Right lobe of liver (tissue), 6 donors: ENCODE results near the gene PNPLA7. TPM values are rescaled to one million over a fixed set of nuclear protein-coding genes. Genes with fewer than 3 reads are reported as not detected.

Experiments
- ATAC-seq, 4 donors: fragments of 200-7000 bp; cut with Tn5 transposase; one replicate each; pipeline ENCODE4 v1.9.1; 2020; ENCODE audit warnings: mild to moderate bottlenecking in 4 of 4, moderate library complexity in 4 of 4
- DNase-seq, 3 donors: peaks; one replicate each; pipeline ENCODE4 v3.0.0-alpha.2; 2020
- H3K27ac ChIP-seq, 3 donors: fragments of 200-600 bp; one replicate each; pipeline ENCODE4 v1.8.0; 2022
- H3K27me3 ChIP-seq, 2 donors: fragments of 200-600 bp; one replicate each; pipeline ENCODE4 v1.8.0; 2022
- H3K36me3 ChIP-seq, 4 donors: fragments of 200-600 bp; sonication (generic) in 1 of 4; one replicate each; pipeline versions ENCODE4 v1.5.1 to v1.8.0; 2017 to 2022; ENCODE audit warnings: control low read depth in 1 of 4
- H3K4me1 ChIP-seq, 4 donors: fragments of 200-600 bp; sonication (generic) in 1 of 4; one replicate each; pipeline versions ENCODE4 v1.5.1 to v1.8.0; 2017 to 2022; ENCODE audit warnings: control low read depth in 1 of 4
- H3K4me3 ChIP-seq, 3 donors: fragments of 200-600 bp; one replicate each; pipeline ENCODE4 v1.8.0; 2022
- H3K9me3 ChIP-seq, 4 donors: fragments of 200-600 bp; sonication (generic) in 1 of 4; one replicate each; pipeline versions ENCODE4 v1.5.1 to v1.8.0; 2017 to 2022; ENCODE audit warnings: control low read depth in 1 of 4
- CTCF ChIP-seq, 4 donors: fragments of 200-600 bp in 3 of 4; fragments of 450-650 bp in 1 of 4; IDR thresholded peaks; one replicate each; pipeline versions ENCODE4 v1.5.1 to v1.8.0; 2016 to 2022; ENCODE audit warnings: antibody characterized with exemption in 4 of 4, mild to moderate bottlenecking in 2 of 4
- POLR2A ChIP-seq: fragments of 450-650 bp; IDR thresholded peaks from one replicate; pipeline ENCODE4 v1.6.1; 2017; ENCODE audit warnings: antibody characterized with exemption, mild to moderate bottlenecking
- WGBS: methylation state at CpG from one replicate; pipeline ENCODE4 v1.1.6; 2018; ENCODE audit warnings: low coverage, low lambda C conversion rate; ENCODE audit not compliant: insufficient coverage; ENCODE audit errors: missing lambda C conversion rate; 5-methylcytosine and 5-hydroxymethylcytosine counted together
- intact Hi-C, 2 donors: fragments of 100-400 bp; cut with DNase I; formaldehyde crosslinking; loops; one replicate each; pipeline versions ENCODE4 v1.11.2 to v1.14.1; 2022
- total RNA-seq, 6 experiments: library from RNA; depleted of rRNA in 2 of 6; stranded (reverse); fragments of >200 nt in 2 of 6; fragmentation: NEBNext Ultra II Directional in 3 of 6; extraction: Animal tissue kit (Norgen Biotek cat#: 25700) in 3 of 6; gene quantifications; one replicate each; pipeline versions ENCODE4 v1.1.0 to v1.2.4, GENCODE V29; 2016 to 2023
- donor health status: DM: no; HTN: yes; CAD: no.
- donor health status: DM: no; HTN: no; CAD: no.
- donor health status: DM: no; HTN: no; CAD: no.
- donor health status: DM: no; HTN: yes; CAD: no.
- donor health status: DM: no; HTN: yes; CAD: no.

Gene PNPLA7
- total RNA-seq, 6 experiments from 2014 or later, result 3.9 to 15.6 (median 7.4) TPM

GRCh38 chr9:137465720-137466388 lies 84.3 kb downstream of the PNPLA7 start:
- Histone ChIP-seq H3K9me3 (no peaks in the 10 kb centered on the region), H3K27me3 (no peaks in the 10 kb centered on the region), H3K4me3 (no peak overlapping the region), H3K36me3 (no peaks in the 10 kb centered on the region), H3K27ac (no peak overlapping the region), H3K4me1 (no peaks in the 10 kb centered on the region)
- WGBS, result 90% methylated on average over 11 of the region's 23 CpGs
- TF ChIP-seq POLR2A (no peak), CTCF (IDR thresholded peaks at IDR 0.05) (no peak)
- intact Hi-C loops, result no loop called here
- DNase-seq (no peak), ATAC-seq (no peak)

GRCh38 chr9:137465000-137465719 lies 85.0 kb downstream of the PNPLA7 start:
- intact Hi-C loops, result no loop called here
- TF ChIP-seq CTCF (IDR thresholded peaks at IDR 0.05), result no peak
- TF ChIP-seq POLR2A, result no peak
- H3K36me3 ChIP-seq, result no peaks in the 10 kb centered on the region
- H3K4me1 ChIP-seq, result no peaks in the 10 kb centered on the region
- no peaks in the 10 kb centered on the region for H3K27me3 ChIP-seq
- no peak for ATAC-seq
- no peaks in the 10 kb centered on the region for H3K9me3 ChIP-seq
- WGBS, result no CpG with 5 or more reads among the region's 23 CpGs
- no peak overlapping the region for H3K27ac ChIP-seq
- no peak overlapping the region for H3K4me3 ChIP-seq
- DNase-seq, result peak in 1 of 3 donors; percentile 8

GRCh38 chr9:137464291-137464999 lies 85.8 kb downstream of the PNPLA7 start:
- intact Hi-C loops, result no loop called here
- Histone ChIP-seq H3K4me1 (no peaks in the 10 kb centered on the region), H3K27me3 (no peaks in the 10 kb centered on the region), H3K9me3 (no peaks in the 10 kb centered on the region), H3K27ac (no peak overlapping the region), H3K36me3 (no peaks in the 10 kb centered on the region), H3K4me3 (no peak overlapping the region)
- peak in 1 of 3 donors; percentile 42 for DNase-seq
- ATAC-seq, result no peak
- no CpG with 5 or more reads among the region's 28 CpGs for WGBS
- TF ChIP-seq CTCF (IDR thresholded peaks at IDR 0.05) (no peak), POLR2A (no peak)

- Histone ChIP-seq H3K4me1 (no peaks in the 10 kb centered on the region), H3K27ac (no peak overlapping the region), H3K9me3 (no peaks in the 10 kb centered on the region), H3K27me3 (no peaks in the 10 kb centered on the region), H3K36me3 (no peaks in the 10 kb centered on the region), H3K4me3 (no peak overlapping the region)
- no CpG with 5 or more reads among the region's 18 CpGs for WGBS
- DNase-seq (peak in 1 of 3 donors; percentile 45), ATAC-seq (no peak)
- TF ChIP-seq CTCF (IDR thresholded peaks at IDR 0.05) (no peak), POLR2A (no peak)
- intact Hi-C loops, result no loop called here
These were observed 86.3 kb downstream of the PNPLA7 start for GRCh38 chr9:137463931-137464290.
